ENCODE results near the gene ZNF264.

GRCh38 chr19:57212109-57212508 is 20.8 kb downstream of the ZNF264 start:
- TF ChIP-seq YY1 (IDR thresholded peaks at IDR 0.05; ENCODE audit: low read depth) (no peak), FOXM1 (IDR thresholded peaks at IDR 0.05; ENCODE audit: borderline replicate concordance, low read depth) (no peak), EP300 (IDR thresholded peaks at IDR 0.05; ENCODE audit: borderline replicate concordance) (no peak), MAX (IDR thresholded peaks at IDR 0.05) (no peak), CEBPB (IDR thresholded peaks at IDR 0.05) (no peak), NFIC (IDR thresholded peaks at IDR 0.05) (no peak)

All from Ishikawa (cell line).